NCI-H2227 (cell line): ENCODE data around the gene JAG2.

ENCODE experiments used
- DNase-seq: peaks from one replicate; lab custom pipeline; 2025; ENCODE audit not compliant: unreplicated experiment; lab: John Stamatoyannopoulos, UW

The JAG2 gene

GRCh38 chr14:105166571-105167302 lies 1.8 kb downstream of the JAG2 start:
- no peak for DNase-seq

- no peak for DNase-seq
Observed at GRCh38 chr14:105165761-105166485, 2.7 kb downstream of the JAG2 start.

GRCh38 chr14:105165134-105165704 lies 3.4 kb downstream of the JAG2 start:
- no peak for DNase-seq

- DNase-seq, result no peak
Observed at GRCh38 chr14:105163040-105163742, 5.4 kb downstream of the JAG2 start.

- no peak for DNase-seq
Observed at GRCh38 chr14:105162669-105162979, 6.0 kb downstream of the JAG2 start.

DNA sequence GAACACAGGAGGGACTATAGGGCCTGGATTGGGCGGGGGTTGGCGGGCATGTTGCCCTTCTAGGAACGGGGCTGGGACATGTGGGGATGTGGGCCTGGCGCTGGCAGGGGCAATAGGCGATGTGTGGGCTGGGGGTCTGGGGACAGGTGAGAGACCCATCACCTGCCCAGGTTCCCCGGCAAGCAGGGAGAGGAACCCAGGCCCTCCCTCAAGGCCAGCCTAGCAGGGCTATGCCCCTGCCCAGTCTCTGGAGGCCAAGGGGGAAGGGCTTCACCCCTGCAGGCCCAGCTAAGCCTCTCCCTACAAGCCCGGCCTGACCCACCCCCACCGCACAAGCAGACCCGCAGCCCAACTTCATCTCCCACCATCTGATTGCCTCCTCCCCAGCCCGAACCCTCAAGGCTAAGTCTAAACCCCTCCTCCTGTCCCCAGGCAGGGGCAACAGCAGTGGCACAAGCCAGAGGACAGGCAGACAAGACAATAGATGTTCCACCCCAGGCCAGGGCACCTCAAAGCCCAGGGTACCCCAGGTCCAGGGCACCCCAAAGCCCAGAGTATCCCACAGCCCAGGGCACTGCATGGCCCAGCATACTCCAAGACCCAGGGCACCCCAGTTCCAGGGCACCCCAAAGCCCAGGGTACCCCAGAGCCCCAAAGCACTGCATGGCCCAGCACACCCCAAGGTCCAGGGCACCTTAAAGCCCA lies 6.5 kb downstream of the JAG2 start:
- peak; percentile 47 for DNase-seq

GRCh38 chr14:105161309-105161708 lies 7.3 kb downstream of the JAG2 start:
- DNase-seq, result no peak

- no peak for DNase-seq
Observed at GRCh38 chr14:105160776-105161175, 7.8 kb downstream of the JAG2 start.

- DNase-seq, result no peak
Observed at GRCh38 chr14:105159344-105159743, 9.2 kb downstream of the JAG2 start.

DNA sequence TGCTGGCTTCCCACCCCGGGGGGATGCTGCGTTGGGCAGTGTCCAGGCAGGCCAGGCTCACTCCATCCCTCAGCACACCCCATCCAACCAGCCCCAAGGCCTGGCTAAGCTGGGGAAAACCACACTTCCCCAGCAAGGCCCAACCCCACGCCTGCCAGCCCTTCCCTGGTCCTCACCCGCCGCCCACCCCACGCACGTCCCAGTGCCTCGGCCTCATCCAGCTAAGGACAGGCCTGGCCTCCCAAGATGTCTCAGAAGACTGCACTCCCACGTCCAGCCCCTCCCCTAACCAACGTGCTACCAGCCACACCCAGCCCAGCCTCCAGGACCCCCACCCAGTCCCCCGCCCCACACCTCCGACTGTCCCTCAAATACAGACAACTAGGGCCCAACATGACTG lies 9.8 kb downstream of the JAG2 start:
- DNase-seq, result no peak

DNA sequence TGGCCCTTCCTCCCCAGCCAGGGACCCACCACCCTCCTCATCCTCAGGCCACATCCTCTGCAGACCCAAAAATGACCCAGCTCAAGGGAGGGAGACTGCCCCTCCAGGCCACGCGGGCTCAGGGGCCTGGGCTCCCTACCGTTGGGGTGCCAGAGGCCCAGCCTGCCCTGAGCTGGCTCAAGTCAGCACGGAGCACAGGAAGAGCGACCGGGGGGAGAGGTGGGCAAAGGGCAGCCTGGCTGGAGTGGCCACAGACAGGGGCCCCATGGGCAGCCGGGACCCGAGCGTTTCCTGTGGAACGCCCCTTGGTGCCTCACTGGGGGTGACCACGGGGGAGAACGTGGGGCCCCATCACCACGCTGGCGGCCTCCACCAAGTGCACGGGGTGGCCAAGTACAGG lies 10.7 kb downstream of the JAG2 start:
- no peak for DNase-seq

DNA sequence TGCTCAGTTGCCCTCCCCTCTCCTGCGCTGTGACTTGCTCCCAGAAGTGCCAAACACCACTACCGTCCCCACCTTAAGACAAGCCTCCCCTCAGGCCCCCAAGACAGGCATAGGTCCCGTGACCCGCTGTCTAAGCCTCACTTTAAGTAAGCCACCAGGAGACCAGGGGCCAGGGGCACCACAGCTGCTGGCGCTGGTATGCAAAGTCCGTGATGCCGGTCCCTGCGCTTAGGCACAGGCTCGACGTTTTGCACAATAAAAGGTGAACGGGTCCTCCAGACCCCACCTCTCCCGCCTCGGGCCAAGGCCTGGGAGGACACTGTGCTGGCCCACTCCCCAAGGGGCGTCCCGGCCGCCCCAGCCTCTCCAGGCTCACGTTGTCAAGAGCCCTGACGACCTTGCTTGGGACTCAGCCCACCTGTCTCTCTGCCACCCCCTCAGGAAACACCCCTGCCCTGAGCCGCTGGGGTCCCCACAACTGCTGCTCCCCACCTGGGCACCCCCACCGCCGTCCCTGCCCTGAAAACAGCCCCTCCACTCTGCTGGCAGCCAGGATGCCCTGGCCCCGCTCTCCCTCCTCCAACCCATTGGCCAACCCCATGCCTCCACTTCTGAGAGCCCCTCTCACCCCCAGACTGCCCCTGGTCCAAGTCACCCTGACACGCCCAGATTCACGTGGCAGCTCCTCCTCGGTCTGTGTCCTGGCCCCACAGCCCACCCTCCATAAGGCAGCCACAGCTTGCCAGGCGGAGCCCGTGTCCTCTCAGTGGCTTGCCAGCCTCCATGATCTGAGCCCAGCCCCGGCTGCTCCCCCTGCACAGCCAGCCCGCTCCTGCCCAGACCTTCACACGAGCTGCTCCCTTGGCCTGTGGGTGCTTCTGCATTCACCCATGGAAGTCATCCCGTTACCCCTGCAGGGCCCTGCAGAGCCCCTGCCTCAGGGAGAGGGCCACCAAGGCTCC lies 11.9 kb downstream of the JAG2 start:
- DNase-seq, result no peak

GRCh38 chr14:105155681-105156413 lies 12.7 kb downstream of the JAG2 start:
- DNase-seq, result no peak

- DNase-seq, result no peak
Observed at GRCh38 chr14:105155071-105155651, 13.4 kb downstream of the JAG2 start.

DNA sequence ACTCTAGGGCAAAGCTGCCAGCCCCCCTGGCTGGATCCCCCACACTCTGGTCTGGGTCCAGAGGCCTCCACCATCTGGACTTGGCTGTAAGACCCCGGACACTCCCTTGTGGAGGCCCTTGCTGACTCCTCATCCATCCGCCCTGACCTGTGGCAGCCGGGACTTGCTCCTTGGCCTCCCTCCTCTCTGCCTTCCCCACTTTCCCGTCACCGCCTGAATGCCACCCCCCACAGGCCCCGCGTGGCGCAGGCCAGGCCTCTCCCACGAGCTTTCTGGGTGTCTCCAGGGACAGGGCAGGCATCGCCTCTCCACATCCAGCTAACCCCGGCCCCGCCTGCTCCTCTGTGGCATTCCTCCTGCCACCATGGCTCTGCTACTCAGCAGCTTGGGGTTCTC lies 14.1 kb downstream of the JAG2 start:
- DNase-seq, result no peak

DNA sequence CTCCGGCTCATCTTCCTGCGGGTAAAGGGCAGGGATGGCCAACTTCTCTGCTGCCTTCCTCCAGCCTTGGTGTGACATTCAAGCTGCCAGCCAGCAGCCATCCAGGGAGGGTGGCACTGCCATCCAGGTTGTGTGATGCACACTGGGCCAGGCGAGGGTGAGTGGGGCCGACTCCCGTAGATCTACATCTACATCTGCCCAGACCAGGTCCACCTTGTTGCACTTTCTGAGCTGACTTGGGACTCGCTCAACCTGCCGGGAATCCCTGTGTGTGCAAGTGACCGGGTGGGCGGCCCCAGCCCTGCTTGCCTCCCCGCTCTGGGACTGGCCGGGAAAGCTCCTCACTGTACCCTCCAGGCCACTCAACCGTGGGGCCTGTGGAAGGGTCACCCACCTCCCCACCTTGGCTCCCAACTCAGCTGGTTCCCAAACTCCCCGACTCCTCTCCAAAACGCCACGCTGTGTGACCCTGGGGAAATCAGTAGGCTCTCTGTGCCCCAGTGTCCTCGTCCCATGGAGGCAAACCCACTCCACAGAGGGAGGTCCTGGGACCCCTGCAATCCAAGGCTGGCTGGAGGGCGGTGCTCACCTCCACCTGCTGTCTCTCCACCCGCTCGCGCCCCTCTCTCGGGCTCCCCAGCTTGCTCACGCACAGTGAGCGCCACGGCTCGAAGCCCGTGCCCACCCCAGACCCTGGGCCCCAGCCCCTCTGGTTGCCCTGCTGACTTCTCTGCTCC lies 14.7 kb downstream of the JAG2 start:
- DNase-seq, result no peak

DNA sequence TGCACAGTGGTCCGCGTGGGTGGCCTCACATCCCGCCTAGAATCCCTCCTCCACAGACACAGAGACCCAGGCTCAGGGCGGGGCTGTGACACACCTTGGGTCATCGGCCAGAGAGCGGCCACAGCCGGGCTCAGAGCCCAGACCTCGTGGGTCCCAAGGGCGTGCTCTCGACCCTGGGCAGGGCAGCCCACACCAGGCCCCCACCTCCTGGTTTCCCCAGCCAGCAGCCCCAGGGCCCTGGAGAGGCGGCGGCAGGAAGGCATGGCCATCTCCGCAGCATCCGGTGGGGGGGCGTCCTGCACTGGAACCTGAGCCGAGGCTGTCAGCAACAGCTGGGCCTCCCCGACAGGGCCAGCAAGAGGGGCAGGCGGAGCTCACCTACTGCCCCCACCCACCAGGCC lies 15.2 kb downstream of the JAG2 start:
- no peak for DNase-seq

DNA sequence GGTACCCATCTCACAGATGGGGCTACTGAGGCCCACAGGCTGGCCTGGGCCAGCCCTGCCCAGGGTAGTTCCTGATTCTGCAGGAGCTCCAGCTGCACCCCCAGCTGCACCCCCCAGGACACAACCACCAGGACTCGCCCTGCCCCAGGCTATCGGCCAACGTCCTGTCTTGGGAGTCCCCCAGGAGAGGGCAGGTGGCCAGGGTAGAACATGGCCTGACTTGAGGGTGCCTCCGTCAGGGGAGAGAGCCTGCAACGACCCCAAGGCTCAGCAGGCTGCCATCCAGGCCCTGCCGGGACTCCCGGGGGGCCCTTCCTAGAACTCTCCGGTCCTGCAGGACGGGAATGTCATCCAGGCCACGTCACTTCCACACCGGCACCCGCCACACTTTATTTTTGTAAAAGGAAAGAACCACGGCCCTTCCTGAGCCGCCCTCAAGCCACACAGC lies 15.8 kb downstream of the JAG2 start:
- DNase-seq, result no peak
